GM10266 (cell line): ENCODE results near the gene PGAP1.
"Not testable (repeated sequence)": the region's sequence is repeated elsewhere in the genome, so short reads cannot be mapped to it uniquely, and the experiment has no call there.

Experiments
- DNase-seq: peaks from one replicate; pipeline ENCODE4 v3.0.0; 2012; ENCODE audit errors: extremely low spot score
- CTCF ChIP-seq: IDR thresholded peaks from 2 replicates; pipeline ENCODE4 v1.5.1; 2012; ENCODE audit warnings: mild to moderate bottlenecking, low read depth; ENCODE audit not compliant: control insufficient read depth, insufficient read depth; ENCODE audit errors: missing control alignments

PGAP1 gene

GRCh38 chr2:196918927-196919326 lies 7.6 kb downstream of the PGAP1 start:
- DNase-seq: no peak
- TF ChIP-seq CTCF: no peak

- no peak for DNase-seq
- no peak for TF ChIP-seq CTCF
Measured at GRCh38 chr2:196917802-196918201, 8.7 kb downstream of the PGAP1 start.

- TF ChIP-seq CTCF: no peak
- no peak for DNase-seq
Measured at GRCh38 chr2:196915507-196916189, 10.9 kb downstream of the PGAP1 start.

GRCh38 chr2:196914867-196915460 lies 11.5 kb downstream of the PGAP1 start:
- peak; percentile 27 for DNase-seq
- no peak for TF ChIP-seq CTCF

- no peak for DNase-seq
- TF ChIP-seq CTCF: no peak
Measured at GRCh38 chr2:196913691-196914090, 12.8 kb downstream of the PGAP1 start.

GRCh38 chr2:196905365-196905764 lies 21.1 kb downstream of the PGAP1 start:
- DNase-seq: not testable (repeated sequence)

GRCh38 chr2:196902828-196903227 lies 23.7 kb downstream of the PGAP1 start:
- no peak for TF ChIP-seq CTCF
- no peak for DNase-seq
